Transverse colon (tissue), 3 donors: ENCODE measurements around the gene BLM.

ENCODE experiments used
- CTCF ChIP-seq, 5 experiments: fragments of 200-600 bp in 3 of 5; fragments of 450-650 bp in 2 of 5; sonication (generic) in 3 of 5; IDR thresholded peaks; 1 replicate in 2 of 5; 2 replicates in 3 of 5; pipeline ENCODE4 v1.5.1; 2016 to 2017; ENCODE audit warnings: antibody characterized with exemption in 5 of 5, inconsistent platforms in 3 of 5, mild to moderate bottlenecking in 2 of 5, moderate library complexity in 1 of 5
- EP300 ChIP-seq: sonication (generic); formaldehyde crosslinking; IDR thresholded peaks from one replicate; pipeline ENCODE4 v1.6.1; 2017; ENCODE audit warnings: antibody characterized with exemption, low read depth
- POLR2A ChIP-seq: fragments of 450-650 bp; IDR thresholded peaks from one replicate; pipeline ENCODE4 v1.6.1; 2016; ENCODE audit warnings: antibody characterized with exemption, mild to moderate bottlenecking, moderate library complexity

- TF ChIP-seq POLR2A (no peak), CTCF (IDR thresholded peaks at IDR 0.05) (no peak), EP300 (no peak)
Observed at GRCh38 chr15:90820481-90820880, 103.3 kb downstream of the BLM start.
